NCI-H345 treated with DMSO at 0.1 percent for 48 hours (cell line): ENCODE results near the gene HPGDS.
"Not testable (repeated sequence)": the region's sequence is repeated elsewhere in the genome, so short reads cannot be mapped to it uniquely, and the experiment has no call there.

Experiments
- DNase-seq: peaks from one replicate; lab custom pipeline; 2025; ENCODE audit not compliant: unreplicated experiment; lab: John Stamatoyannopoulos, UW

HPGDS gene

DNA sequence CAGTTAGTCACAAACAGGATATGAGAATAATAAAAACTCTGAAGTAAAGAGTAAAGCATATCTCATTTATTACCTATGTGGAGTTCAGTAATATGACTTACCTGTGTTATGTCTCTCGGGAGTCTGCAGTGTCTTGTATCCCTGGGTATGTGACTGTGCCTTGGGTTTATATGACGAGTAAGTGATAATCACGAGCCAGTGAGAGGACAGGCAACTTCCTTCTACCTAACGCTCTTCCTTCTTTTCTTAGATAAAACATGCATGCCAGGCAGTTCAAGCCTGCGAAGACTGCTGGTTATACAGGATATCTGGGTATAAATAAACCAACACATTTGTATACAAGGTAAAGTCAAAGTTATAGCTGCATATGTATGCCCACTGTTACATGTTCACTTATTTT is at the start of gene HPGDS:
Gene HPGDS (minus strand): TSS at position 143 of the 400 bp plus-strand sequence. CDS start 8,207 bp downstream, outside the sequence.
- no peak for DNase-seq

DNA sequence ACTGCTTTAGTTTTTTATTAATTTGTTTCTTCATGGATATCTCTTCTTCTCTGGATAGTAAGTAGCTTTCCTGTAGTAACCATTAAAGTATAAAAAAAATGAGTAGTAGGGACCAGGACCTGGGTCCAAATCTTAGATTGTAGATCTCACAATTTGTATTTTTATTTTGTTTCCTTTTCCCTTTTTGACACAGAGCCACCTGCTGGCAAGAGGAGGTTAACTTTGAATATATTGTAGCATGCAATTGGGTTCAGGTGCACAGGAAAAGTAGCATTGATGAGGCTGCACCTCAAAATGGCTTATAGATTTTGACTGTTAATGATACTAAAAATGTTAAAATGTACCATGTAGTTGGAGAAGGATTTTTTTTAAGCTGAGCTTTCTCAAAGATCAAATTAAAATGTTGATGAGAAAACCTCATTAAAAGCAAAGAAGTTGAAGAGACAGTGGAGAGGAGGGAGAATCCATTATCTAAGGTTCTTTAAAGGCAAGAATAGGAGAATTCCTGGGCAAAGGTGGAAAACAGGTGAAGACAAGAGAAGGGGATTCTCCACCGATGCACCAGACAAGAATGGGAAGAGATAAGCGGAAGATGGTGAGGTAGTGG is 48.3 kb upstream of the HPGDS start:
- DNase-seq = no peak

DNA sequence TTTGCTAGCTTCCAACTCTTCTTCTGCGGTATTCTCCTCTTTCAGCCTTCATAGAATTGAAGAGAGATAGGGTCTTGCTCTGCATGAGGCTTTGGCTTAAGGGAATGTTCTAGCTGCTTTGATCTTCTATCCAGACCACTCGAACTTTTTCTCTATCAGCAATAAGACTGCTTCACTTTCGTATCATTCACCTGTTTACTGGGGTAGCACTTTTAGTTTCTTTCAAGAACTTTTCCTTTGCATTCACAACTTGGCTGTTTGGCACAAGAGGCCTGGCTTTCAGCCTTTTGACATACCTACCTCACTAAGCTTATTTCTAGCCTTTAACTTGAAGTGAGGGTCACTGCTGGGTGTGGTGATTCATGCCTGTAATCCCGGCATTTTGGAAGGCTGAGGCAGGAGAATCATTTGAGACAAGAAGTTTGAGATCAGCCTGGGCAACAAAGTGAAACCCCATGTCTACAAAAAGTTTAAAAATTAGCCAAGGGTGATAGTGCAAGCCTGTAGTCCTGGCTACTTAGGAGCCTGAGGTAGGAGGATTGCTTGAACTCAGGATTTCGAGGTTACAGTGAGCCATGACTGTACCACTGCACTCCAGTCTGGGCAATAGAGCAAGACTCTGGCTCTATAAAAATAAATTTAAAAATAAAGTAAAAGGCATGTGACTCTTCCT is 47.1 kb upstream of the HPGDS start:
- DNase-seq = no peak

DNA sequence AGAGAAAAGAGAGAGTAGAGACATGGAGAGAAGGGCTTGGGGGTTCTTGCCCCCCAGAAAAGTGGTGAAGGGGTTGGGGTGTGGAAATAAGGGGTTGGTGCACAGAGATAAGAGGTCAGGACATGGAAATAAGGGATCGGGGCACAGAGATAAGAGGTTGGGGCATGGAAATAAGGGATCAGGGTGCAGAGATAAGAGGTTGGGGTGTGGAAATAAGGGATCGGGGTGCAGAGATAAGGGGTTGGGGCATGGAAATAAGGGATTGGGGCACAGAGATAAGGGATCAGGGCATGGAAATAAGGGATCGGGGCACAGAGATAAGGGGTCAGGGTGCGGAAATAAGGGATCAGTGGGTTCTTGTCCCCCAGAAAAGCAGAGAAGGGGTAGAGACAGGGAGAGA is 45.3 kb upstream of the HPGDS start:
- not testable (repeated sequence) for DNase-seq

DNA sequence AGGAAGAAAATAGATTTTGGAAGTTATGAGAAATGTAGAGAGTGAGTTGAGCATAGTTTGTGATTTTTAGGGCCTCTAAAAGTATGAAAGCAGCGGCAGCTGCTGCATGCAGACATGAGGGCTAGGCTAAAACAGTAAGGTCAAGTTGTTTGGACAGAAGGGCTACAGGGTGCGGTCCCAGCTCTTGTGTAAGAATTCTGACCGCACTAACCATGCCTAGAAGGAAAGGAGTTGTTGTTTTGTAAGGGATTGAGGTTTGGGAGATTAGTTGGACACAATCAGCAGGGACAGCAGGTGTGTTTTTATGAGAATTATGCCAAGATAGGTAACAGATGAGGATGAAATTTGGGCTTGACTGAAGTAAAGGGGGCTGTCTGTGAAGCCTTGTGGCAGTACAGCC is 42.8 kb upstream of the HPGDS start:
- not testable (repeated sequence) for DNase-seq

DNA sequence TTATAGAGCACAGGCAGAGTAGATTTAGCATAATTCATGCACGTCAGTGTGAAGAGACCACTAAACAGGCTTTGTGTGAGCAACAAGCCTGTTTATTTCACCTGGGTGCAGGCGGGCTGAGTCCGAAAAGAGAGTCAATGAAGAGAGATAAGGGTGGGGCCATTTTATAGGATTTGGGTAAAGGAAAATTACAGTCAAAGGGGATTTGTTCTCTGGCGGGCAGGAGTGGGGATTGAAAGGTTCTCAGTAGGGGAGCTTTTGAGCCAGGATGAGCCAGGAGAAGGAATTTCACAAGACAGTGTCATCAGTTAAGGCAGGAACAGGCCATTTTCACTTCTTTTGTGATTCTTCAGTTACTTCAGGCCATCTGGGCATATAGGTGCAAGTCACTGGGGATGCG is 40.3 kb upstream of the HPGDS start:
- not testable (repeated sequence) for DNase-seq

DNA sequence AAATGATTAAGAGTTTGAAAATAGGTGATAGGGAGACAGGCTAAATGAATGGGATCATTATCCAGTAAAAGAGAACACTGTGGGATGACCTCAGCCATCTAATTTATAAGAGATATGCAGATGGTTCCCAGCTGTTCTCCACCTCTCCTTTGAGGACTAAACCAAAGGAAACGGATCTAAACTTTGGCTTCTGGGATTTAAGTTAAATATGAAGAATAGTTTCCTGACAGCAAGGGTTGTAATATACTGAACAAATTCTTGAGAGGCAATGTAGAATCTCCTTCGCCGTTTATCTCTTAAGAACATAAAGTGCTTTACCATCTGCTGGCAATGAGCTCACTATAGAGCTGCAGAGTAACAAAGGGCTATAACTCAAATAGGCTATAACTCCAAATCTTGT is 35.4 kb upstream of the HPGDS start:
- DNase-seq = no peak

DNA sequence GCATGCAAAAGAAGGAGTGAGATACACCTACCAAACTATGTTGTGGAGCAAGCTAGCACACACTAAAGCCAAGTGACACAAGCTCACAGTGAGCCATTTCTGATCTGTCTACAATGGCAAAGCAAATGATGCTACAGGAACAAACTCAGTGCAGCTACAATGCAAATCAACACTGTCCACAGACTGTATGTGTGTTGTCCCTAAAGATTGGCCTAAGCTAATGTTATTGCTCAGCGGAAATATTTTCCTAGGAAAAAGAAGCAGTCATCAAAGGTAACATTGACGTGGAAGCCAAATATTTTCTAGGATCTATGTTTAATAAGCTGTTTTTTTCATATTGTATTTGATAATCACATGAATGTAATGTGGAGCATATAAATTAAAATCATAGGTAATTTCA is 34.7 kb upstream of the HPGDS start:
- DNase-seq = no peak

DNA sequence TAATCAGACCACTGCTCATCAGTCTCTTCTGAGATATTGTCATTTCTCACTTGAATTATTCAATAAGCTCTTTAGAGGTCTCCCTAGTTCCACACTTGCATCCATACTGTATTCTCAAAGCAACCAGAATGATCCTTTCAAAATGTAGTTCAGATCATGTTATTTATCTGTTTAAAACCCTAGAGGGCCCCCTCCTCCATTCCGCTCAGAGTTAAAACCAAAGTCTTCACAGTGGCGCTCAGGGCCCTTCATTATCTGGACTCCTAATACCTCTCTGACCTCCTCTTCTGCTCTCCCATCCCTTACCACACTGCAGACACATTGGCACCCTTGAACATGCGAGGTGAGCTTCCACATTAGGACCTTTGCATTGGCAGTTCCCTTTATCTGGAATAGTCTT is 32.7 kb upstream of the HPGDS start:
- DNase-seq = no peak

DNA sequence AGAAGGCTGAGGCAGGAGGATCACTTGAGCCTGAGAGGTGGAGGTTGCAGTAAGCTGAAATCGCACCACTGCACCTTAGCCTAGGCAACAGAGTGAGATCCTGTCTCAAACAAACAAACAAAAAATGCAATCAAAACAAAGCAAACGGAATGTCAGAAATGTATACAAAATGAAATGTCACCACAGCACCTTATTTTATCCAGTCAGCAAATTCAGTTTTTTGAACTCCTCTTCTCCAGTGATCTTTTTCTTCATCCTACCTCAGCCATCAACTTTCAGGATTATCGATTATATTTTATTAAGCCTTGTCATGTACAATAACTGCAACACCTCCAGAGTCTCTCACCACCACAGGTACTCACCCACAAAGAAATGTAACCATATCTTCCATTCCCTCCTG is 31.1 kb upstream of the HPGDS start:
- no peak for DNase-seq

DNA sequence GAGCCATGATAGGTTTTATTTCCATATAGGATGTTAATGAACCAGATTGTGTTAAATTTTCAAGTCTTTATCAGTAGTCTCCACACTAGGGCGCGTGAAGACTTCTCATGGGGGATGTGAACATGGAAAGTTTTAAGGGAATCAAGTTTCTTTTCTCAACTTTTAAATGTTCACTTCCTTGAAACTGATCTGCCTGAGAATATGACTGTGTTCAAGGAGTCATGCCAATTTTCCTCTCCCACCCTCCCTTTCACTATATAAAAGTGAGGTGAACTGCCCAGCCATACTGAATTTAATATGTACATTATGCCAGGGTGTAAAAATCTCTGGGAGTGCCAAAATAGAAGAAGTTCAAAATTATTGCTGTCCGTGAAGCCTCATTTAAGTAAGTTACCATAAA is 30.4 kb upstream of the HPGDS start:
- DNase-seq = no peak

DNA sequence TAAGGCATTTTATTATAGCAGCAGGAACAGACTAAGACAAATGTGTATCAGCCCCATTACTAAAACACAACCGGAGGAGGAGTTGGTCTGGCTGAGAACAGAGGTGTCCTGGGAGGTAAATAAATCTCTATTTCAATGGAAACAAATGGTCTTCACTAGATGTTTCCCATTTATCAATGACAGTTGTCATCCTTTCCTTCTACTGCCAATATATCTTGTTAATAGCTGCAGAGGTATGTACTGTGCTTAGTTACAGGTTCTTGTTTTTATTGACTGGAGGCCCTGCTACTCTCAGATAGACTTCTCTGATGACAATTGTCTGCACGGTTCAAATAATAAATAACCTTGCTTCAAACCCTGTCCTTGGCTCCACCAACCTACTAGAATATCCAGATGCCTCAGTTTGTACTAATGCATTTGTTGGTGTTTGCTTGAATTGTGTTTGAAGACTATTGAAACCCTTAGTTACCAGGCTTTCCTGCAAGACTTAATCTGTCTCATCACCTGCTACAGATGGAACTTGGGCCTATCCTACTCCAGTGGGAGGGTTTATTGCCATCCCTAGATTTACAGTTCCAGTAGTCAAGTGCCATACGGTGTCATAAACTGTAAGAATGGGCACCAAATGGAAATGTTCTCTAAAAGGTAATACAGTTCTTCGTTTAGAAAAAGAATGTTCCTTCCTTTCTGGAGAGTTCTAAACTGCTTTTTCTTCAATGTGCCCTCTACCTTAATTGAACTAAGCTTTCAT is 29.8 kb upstream of the HPGDS start:
- DNase-seq = no peak

DNA sequence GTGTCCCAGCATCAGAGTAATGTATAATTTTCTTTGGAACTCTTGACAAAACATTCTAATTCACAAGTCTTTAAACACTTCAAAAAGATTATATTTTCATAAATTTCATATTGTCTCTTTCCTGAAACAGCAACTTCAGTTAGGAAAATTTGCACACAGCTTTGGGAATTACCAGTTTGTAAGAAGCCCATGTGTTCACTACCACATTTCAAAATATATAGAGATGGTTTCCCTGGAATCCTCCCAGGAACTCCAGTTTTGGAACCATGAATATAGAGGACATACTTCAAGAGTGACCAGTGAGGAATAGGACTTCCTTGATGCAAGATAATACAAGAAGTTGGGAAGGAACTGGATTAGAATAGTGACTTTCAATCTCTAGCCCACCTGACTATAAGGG is 28.7 kb upstream of the HPGDS start:
- no peak for DNase-seq

DNA sequence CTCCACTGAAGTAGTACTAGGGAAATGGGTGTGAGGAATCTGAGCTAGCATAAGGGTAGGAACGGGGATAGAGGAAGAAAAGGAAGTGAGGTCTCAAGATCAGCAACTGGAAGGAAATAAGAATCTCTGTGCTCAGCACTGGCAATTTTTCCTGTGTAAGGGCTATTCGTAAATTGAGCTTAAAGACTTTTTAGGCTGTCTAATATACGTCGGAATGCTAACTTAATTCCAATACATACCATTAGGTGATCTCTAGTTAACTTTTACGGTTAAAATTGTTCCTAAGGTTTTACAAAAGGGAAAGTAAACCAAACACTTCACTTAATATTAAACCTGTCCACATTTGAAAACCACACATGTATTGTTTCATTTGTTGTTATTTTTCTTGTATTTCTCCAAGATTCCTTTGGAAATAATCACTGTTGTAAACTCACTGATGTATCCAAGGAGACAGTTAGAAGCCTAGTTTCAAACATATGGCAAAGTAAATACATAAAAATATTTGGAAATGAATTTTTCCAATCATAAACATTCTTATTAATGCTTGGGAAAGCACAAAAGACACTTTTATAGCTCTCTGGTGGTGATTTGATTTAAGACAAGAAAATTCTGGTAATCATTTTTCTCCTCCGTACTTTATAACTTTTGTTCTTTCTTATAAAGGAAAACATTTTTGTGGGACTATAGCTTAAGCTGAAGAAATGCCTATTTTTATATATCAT is 28.1 kb upstream of the HPGDS start:
- DNase-seq = no peak

DNA sequence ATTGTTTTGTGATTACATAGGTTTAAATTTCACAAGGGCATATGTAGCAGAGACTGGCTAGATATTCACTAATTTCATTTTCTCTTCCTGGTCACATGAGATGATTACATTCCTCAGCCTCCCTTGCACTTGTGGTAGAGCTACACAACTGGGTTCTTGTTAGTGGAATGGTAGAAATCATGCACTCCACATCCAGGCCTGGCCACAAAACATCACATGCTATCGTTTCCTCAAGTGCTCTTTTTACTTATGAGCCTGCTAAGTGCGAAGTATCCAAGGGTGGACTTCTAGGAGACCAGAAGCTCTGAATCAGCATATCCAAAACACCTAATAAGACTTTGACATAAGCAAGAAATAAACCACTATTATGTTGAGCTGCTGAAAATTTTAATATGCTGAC is 26.4 kb upstream of the HPGDS start:
- DNase-seq = no peak

DNA sequence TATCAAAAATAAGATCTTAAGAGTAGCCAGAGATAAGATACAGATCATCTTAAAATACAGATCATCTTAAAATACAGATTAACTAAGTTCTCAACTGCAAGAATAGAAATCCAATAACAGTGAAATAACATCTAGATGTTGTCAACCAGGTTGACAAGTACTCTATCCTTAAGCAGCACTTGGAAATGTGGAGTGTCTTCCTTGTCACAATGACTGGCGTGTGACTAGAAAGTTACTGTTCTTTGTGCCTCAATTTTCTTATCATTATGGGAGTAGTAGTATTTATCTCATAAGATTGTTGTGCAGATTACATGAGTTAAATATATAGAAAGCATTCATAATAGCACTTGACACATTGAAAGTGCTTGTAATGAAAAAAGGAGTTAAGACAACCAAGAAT is 25.8 kb upstream of the HPGDS start:
- DNase-seq = no peak

DNA sequence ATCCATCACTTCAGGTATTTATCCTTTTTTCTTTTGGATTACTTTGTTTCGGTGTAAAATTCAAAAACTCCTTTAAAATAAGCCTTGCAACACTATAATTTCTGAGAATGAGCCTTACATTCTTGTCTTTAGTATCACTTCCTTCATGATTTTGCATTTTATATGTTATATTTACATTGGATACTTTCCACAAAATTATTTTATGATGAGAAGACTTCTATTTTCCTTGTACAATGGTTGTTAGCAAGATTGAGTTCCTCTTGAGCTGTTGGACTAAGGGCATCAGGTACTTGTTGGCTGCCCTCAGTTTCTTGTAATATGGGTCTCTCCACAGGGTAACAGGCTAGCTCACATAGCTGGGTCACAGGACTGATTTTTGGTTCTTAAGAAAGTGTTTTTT is 22.7 kb upstream of the HPGDS start:
- no peak for DNase-seq

DNA sequence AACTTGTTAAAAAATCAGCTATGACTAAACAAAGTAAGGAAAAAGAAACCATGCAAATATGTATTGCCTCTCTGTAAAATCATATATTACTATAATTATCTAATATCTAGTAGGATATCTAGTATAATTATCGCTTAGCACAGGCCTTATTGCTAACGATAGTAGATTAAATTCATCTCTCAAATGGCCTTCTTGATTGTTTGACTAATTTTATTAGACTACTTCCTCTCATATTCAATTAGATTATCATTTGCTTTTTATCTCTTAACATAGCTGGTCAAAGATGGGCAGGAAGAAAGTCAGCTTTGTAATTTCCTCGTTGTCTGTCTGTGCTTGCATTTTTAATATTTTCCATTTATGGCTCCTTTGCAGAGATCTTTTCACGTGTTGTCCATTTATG is 21.9 kb upstream of the HPGDS start:
- no peak for DNase-seq

DNA sequence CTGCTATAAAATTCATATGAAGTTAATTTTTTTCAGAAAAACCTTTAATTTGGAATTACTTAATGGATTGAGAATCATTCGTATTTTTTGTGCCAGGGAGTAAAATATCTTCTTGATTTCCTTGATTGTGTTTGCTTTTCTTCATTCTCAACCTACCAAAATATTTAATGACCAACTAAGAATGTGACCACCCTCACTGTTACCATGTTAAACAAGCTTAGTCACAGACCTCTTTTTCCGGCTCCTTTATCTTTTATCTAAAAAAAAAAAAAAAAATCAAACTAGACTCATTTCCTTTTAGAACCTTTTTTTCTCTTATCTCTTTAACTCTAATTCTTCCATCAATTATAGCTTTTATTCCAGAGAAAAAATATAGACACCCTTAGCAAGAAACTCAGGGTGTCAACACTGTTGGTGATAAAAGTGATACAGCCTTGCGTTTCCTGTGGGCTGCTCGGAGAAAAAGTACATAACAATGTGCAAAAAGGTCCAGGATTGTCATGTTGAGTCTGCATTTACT is 20.6 kb upstream of the HPGDS start:
- no peak for DNase-seq

DNA sequence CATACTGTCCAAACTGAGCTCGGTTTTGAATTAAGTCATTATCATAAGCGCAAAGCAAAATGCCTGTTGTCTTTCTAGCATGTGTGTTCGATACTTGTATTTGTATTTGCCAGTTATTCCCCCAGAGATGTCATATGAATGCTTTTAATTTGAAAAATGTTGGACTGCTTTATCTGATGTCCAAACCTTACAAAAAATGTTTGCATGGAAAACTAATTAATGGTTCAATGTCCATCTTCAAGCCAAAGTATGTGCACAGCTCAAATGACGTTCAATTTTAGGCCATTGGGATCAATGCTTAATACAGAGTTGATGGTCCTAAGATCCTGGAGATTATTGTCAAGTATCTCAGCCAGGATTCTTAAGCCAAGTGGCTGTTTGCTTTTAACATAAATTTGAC is 17.2 kb upstream of the HPGDS start:
- DNase-seq = no peak

DNA sequence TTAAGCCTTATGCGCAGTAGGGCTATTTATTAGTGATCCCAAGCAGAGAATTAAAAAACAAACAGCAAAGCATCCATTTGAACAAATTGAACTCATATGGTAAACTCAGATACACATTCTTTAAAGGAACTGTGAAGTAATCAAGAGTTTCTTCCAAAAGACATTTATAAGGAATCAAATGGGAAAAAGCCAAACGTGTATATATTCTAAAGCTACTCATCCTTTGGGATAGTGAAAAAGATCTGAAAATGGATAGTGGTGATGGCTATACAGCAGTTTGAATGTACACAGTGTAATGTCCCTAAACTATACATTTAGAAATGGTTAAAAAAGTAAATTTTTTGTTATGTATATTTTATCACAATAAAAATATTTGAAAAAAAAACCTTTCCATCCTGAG is 16.6 kb upstream of the HPGDS start:
- no peak for DNase-seq

DNA sequence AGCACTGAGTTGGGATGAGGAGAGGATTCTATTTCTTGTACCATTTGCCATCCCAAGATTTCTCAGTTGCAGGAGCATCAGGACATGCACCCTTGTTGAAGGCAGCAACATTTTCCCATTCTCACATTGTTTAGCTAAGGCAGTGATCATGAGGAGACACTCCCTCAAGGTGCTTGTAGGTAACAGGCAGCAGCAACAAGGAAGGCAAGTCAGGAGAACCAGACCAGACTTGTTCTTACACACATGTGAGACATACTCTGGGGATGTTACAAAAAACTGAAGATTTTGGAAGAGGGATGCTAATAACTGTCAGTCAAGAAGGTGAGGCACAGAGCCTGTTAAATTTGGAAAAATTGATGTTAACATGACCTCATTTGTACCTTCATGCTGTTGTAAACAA is 15.5 kb upstream of the HPGDS start:
- no peak for DNase-seq
